Measurements from ENCODE around the gene CTNND2. TPM values are rescaled to one million over a fixed set of nuclear protein-coding genes. Genes with fewer than 3 reads are reported as not detected.

CTNND2 gene
- total RNA-seq, 1 experiment from 2014 or later: 7.0 TPM

DNA sequence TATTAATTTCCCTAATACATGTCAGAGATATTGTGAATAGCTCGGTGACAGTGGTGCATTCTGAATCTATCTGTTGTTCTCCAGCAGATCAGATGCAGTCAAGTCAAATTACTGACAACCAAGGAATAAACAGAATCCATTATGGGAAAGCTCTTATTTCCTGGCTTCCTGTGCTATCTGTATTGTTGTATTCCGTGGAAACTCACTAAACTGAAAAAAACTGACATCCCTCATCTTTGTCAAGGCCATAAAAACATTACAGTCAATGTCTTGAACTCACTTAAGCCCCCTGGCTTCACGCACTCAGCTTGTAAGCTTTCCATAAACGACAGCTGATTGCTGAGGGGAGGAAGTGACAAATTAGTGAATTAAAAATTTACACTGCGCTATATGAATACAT lies 245.9 kb downstream of the CTNND2 start:
- Histone ChIP-seq H3K56ac (ENCODE audit: insufficient read length, low read depth, low read length) (no peak overlapping the region), H4K8ac (replicated peaks; ENCODE audit: insufficient read length, low read depth, low read length) (no peak overlapping the region), H3K4me1 (ENCODE audit: insufficient read depth, low read length) (no peaks in the 10 kb centered on the region), H2BK15ac (ENCODE audit: low read depth, low read length) (no peak overlapping the region), H3T11ph (ENCODE audit: low read length) (no peak overlapping the region), H3K79me2 (ENCODE audit: insufficient read depth, low read length) (no peaks in the 10 kb centered on the region), H3K79me1 (ENCODE audit: insufficient read depth, low read depth, low read length, poor library complexity, severe bottlenecking) (no peaks in the 10 kb centered on the region), H2BK120ac (ENCODE audit: low read depth, low read length, poor library complexity, severe bottlenecking) (no peak overlapping the region), H3K27ac (ENCODE audit: insufficient read length, low read depth, low read length) (no peak overlapping the region), H3K4ac (ENCODE audit: low read depth, low read length) (no peak overlapping the region), H2BK5ac (ENCODE audit: insufficient read length, low read length) (no peak overlapping the region), H2AFZ (ENCODE audit: low read length) (no peak overlapping the region), H3K23me2 (ENCODE audit: insufficient read length, low read depth, low read length, poor library complexity, severe bottlenecking) (no peaks in the 10 kb centered on the region), H3K23ac (ENCODE audit: insufficient read length, low read depth, low read length) (no peak overlapping the region), H2BK12ac (ENCODE audit: insufficient read length, low read depth, low read length) (no peak overlapping the region), H3K18ac (ENCODE audit: insufficient read length, low read depth, low read length) (no peak overlapping the region), H2AK5ac (ENCODE audit: insufficient read length, low read length) (no peak overlapping the region), H2BK20ac (ENCODE audit: low read depth, low read length, poor library complexity, severe bottlenecking) (no peak overlapping the region), H3K4me2 (ENCODE audit: insufficient read depth, insufficient read length, low read length) (no peak overlapping the region), H4K91ac (ENCODE audit: insufficient read length, low read depth, low read length) (no peak overlapping the region), H4K20me1 (ENCODE audit: control insufficient read depth, insufficient read depth, insufficient read length) (no peaks in the 10 kb centered on the region), H3K14ac (ENCODE audit: insufficient read depth, low read length) (no peak overlapping the region), H3K9ac (ENCODE audit: extremely low read depth, insufficient read length, low read length) (no peak overlapping the region), H3K27me3 (ENCODE audit: insufficient read depth, low read length) (no peaks in the 10 kb centered on the region), H3K9me3 (ENCODE audit: control insufficient read depth, low read depth, low read length) (no peaks in the 10 kb centered on the region), H4K5ac (ENCODE audit: insufficient read length, low read depth, low read length) (no peak overlapping the region)
- no peak for DNase-seq
- TF ChIP-seq, protein P1, sequence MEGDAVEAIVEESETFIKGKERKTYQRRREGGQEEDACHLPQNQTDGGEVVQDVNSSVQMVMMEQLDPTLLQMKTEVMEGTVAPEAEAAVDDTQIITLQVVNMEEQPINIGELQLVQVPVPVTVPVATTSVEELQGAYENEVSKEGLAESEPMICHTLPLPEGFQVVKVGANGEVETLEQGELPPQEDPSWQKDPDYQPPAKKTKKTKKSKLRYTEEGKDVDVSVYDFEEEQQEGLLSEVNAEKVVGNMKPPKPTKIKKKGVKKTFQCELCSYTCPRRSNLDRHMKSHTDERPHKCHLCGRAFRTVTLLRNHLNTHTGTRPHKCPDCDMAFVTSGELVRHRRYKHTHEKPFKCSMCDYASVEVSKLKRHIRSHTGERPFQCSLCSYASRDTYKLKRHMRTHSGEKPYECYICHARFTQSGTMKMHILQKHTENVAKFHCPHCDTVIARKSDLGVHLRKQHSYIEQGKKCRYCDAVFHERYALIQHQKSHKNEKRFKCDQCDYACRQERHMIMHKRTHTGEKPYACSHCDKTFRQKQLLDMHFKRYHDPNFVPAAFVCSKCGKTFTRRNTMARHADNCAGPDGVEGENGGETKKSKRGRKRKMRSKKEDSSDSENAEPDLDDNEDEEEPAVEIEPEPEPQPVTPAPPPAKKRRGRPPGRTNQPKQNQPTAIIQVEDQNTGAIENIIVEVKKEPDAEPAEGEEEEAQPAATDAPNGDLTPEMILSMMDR (conservative IDR thresholded peaks at IDR 0.05): no peak
- no CpG with 5 or more reads among the region's 5 CpGs for WGBS (ENCODE audit: extremely low coverage, insufficient read length, low lambda C conversion rate)
- Mint-ChIP-seq H3K9me3 (no peaks in the 10 kb centered on the region), H3K4me3 (no peak overlapping the region), H3K4me1 (no peaks in the 10 kb centered on the region), H3K27ac (no peak overlapping the region), H3K27me3 (ENCODE audit: low read depth) (no peaks in the 10 kb centered on the region), H3K36me3 (ENCODE audit: insufficient read depth in 1 of 3, low read depth in 3 of 3) (no peaks in the 10 kb centered on the region; a peak in 1 of 7 replicates)
